Right kidney (tissue), 9 donors: Measurements from ENCODE around the gene KRTAP5-5.
"Not testable (repeated sequence)": the region's sequence is repeated elsewhere in the genome, so short reads cannot be mapped to it uniquely, and the experiment has no call there.

Source experiments
- DNase-seq: peaks from one replicate; pipeline ENCODE4 v3.0.0-alpha.2; 2016
- long read RNA-seq, 8 donors: transcript quantifications; one replicate each; lab custom pipeline, GENCODE V29; 2026

KRTAP5-5 gene
- long read RNA-seq, donor 1 = 0 reads
- long read RNA-seq, donor 2 = 0 reads
- long read RNA-seq, donor 3 = 0 reads
- long read RNA-seq, donor 4 = 0 reads
- long read RNA-seq, donor 5 = 0 reads
- long read RNA-seq, donor 6 = 0 reads
- long read RNA-seq, donor 7 = 0 reads
- long read RNA-seq, donor 8 = 0 reads

- DNase-seq = no peak
Observed at GRCh38 chr11:1629326-1630185, at the start of gene KRTAP5-5. KRTAP5-5 (plus strand) TSS chr11:1629775; CDS start chr11:1629841, 66 bp downstream.

GRCh38 chr11:1581976-1582375 is 47.6 kb upstream of the KRTAP5-5 start:
- no peak for DNase-seq

GRCh38 chr11:1582909-1583308 is 46.7 kb upstream of the KRTAP5-5 start:
- not testable (repeated sequence) for DNase-seq

GRCh38 chr11:1584661-1585370 is 44.8 kb upstream of the KRTAP5-5 start, which contains the start of gene KRTAP5-1:
KRTAP5-1 (minus strand) TSS chr11:1585283; CDS start chr11:1585249, 34 bp downstream.
- not testable (repeated sequence) for DNase-seq

- DNase-seq = no peak
Observed at GRCh38 chr11:1586699-1587098, 42.9 kb upstream of the KRTAP5-5 start.

GRCh38 chr11:1589191-1589963 is 40.2 kb upstream of the KRTAP5-5 start:
- not testable (repeated sequence) for DNase-seq

- DNase-seq = no peak
Observed at GRCh38 chr11:1589996-1590395, 39.6 kb upstream of the KRTAP5-5 start.

- DNase-seq = no peak
Observed at GRCh38 chr11:1592628-1593027, 36.9 kb upstream of the KRTAP5-5 start.

- DNase-seq = not testable (repeated sequence)
Observed at GRCh38 chr11:1595994-1596575, 33.5 kb upstream of the KRTAP5-5 start.

GRCh38 chr11:1596576-1597121 is 32.9 kb upstream of the KRTAP5-5 start:
- not testable (repeated sequence) for DNase-seq

- no peak for DNase-seq
Observed at GRCh38 chr11:1597331-1597993, 32.1 kb upstream of the KRTAP5-5 start.

GRCh38 chr11:1597994-1598380 is 31.6 kb upstream of the KRTAP5-5 start, which contains the start of gene KRTAP5-2:
KRTAP5-2 (minus strand) TSS chr11:1598294; CDS start chr11:1598250, 44 bp downstream.
- no peak for DNase-seq

- not testable (repeated sequence) for DNase-seq
Observed at GRCh38 chr11:1598406-1598805, 31.2 kb upstream of the KRTAP5-5 start.

GRCh38 chr11:1598816-1599215 is 30.8 kb upstream of the KRTAP5-5 start:
- DNase-seq = no peak

- DNase-seq = no peak
Observed at GRCh38 chr11:1600626-1601025, 28.9 kb upstream of the KRTAP5-5 start.

- DNase-seq = not testable (repeated sequence)
Observed at GRCh38 chr11:1601663-1602062, 27.9 kb upstream of the KRTAP5-5 start.

- no peak for DNase-seq
Observed at GRCh38 chr11:1603629-1604028, 25.9 kb upstream of the KRTAP5-5 start.

GRCh38 chr11:1604181-1604580 is 25.4 kb upstream of the KRTAP5-5 start:
- DNase-seq = no peak

- no peak for DNase-seq
Observed at GRCh38 chr11:1604711-1605110, 24.9 kb upstream of the KRTAP5-5 start.

- DNase-seq = not testable (repeated sequence)
Observed at GRCh38 chr11:1605923-1606322, 23.7 kb upstream of the KRTAP5-5 start.
